Adipose tissue (tissue), 3 donors: ENCODE data around the gene DVL1. TPM values are rescaled to one million over a fixed set of nuclear protein-coding genes. Genes with fewer than 3 reads are reported as not detected.

Experiments
- H3K27ac ChIP-seq: one replicate; pipeline ENCODE4 v1.5.1; 2013; ENCODE audit warnings: low read depth, low read length
- WGBS, 3 donors: extraction: QIAGEN DNeasy Blood & Tissue Kit; methylation state at CpG; one replicate each; pipeline ENCODE4 v1.1.7; 2013; 5-methylcytosine and 5-hydroxymethylcytosine counted together
- polyA plus RNA-seq, 3 donors: library from polyadenylated mRNA; stranded (reverse); fragments of 200-250 nt; gene quantifications; one replicate each; pipeline ENCODE4 v1.2.3, GENCODE V29; 2013
- donor health status: healthy with polysubstance abuse.
- donor health status: Bipolar disorder and iron deficiency.
- donor health status: healthy.

Gene DVL1
- polyA plus RNA-seq, 3 donors, result 42.5 to 54.5 (median 48.9) TPM

- WGBS, 3 donors, result 75 to 81% (median 79%) methylated on average over 11 of the region's 11 CpGs
- H3K27ac ChIP-seq, result no peak overlapping the region
These were observed 14.4 kb downstream of the DVL1 start for GRCh38 chr1:1334835-1335234.

- H3K27ac ChIP-seq, result no peak overlapping the region
- 73 to 84% (median 74%) methylated on average over 34 to 36 of the region's 36 CpGs for WGBS, 3 donors
These were observed 15.5 kb downstream of the DVL1 start for GRCh38 chr1:1333551-1334241.

GRCh38 chr1:1332774-1333480 is 16.3 kb downstream of the DVL1 start:
- WGBS, 3 donors, result 75 to 83% (median 77%) methylated on average over 45 to 48 of the region's 48 CpGs
- no peak overlapping the region for H3K27ac ChIP-seq

GRCh38 chr1:1332031-1332755 is 17.0 kb downstream of the DVL1 start:
- H3K27ac ChIP-seq, result no peak overlapping the region
- WGBS, 3 donors, result 77 to 85% (median 82%) methylated on average over 48 to 57 of the region's 57 CpGs

GRCh38 chr1:1331068-1331965 is 17.9 kb downstream of the DVL1 start, which contains the start of gene TAS1R3:
TAS1R3 (plus strand) TSS chr1:1331280; CDS start chr1:1331346, 66 bp downstream.
- WGBS, 3 donors, result 70 to 77% (median 71%) methylated on average over 40 to 41 of the region's 41 CpGs

GRCh38 chr1:1330366-1331067 is 18.7 kb downstream of the DVL1 start:
- 31 to 68% (median 60%) methylated on average over 14 to 15 of the region's 15 CpGs for WGBS, 3 donors
- no peak overlapping the region for H3K27ac ChIP-seq

More at GRCh38 chr1:1331068-1331965, 17.9 kb downstream of the DVL1 start, which contains the start of gene TAS1R3:
- no peak within 1 kb of the TSS for H3K27ac ChIP-seq

GRCh38 chr1:1329304-1330210 is 19.7 kb downstream of the DVL1 start:
- 89 to 90% (median 90%) methylated on average over 58 of the region's 58 CpGs for WGBS, 3 donors
- no peak overlapping the region for H3K27ac ChIP-seq

- H3K27ac ChIP-seq, result no peak overlapping the region
- WGBS, 3 donors, result 79 to 84% (median 80%) methylated on average over 14 to 15 of the region's 15 CpGs
These were observed 21.0 kb downstream of the DVL1 start for GRCh38 chr1:1328254-1328653.

GRCh38 chr1:1327291-1327690 is 21.9 kb downstream of the DVL1 start:
- no peak overlapping the region for H3K27ac ChIP-seq
- WGBS, 3 donors, result 91 to 92% (median 92%) methylated on average over 35 to 40 of the region's 40 CpGs

GRCh38 chr1:1326075-1326605 is 23.1 kb downstream of the DVL1 start:
- H3K27ac ChIP-seq, result no peak overlapping the region
- 62 to 66% (median 62%) methylated on average over 8 of the region's 8 CpGs for WGBS, 3 donors

- no peak overlapping the region for H3K27ac ChIP-seq
- WGBS, 3 donors, result 29 to 48% (median 41%) methylated on average over 15 to 16 of the region's 16 CpGs
These were observed 23.7 kb downstream of the DVL1 start for GRCh38 chr1:1325288-1326074.

GRCh38 chr1:1324524-1325287 is 24.5 kb downstream of the DVL1 start, which contains the start of the genes CPTP and INTS11:
CPTP (plus strand) TSS chr1:1324802; CDS start chr1:1326911, 2,109 bp downstream.
INTS11 (minus strand) TSS chr1:1324660; CDS start chr1:1324608, 52 bp downstream.
- no peak within 1 kb of the TSS for H3K27ac ChIP-seq
- WGBS, 3 donors, result 0 to 2% (median 0%) methylated on average over 64 to 84 of the region's 84 CpGs

- WGBS, 3 donors, result 1% methylated on average over 25 to 41 of the region's 41 CpGs
- no peak overlapping the region for H3K27ac ChIP-seq
These were observed 25.1 kb downstream of the DVL1 start for GRCh38 chr1:1324084-1324523.

GRCh38 chr1:1322952-1323351 is 26.3 kb downstream of the DVL1 start:
- H3K27ac ChIP-seq, result no peak overlapping the region
- 76 to 91% (median 90%) methylated on average over 10 of the region's 10 CpGs for WGBS, 3 donors

GRCh38 chr1:1322418-1322817 is 26.8 kb downstream of the DVL1 start:
- no peak overlapping the region for H3K27ac ChIP-seq
- 69 to 87% (median 82%) methylated on average over 3 to 14 of the region's 14 CpGs for WGBS, 3 donors
